Upper lobe of left lung (tissue), 6 donors: ENCODE measurements around the gene BCAS1. TPM values are rescaled to one million over a fixed set of nuclear protein-coding genes. Genes with fewer than 3 reads are reported as not detected.

ENCODE experiments used
- ATAC-seq, 2 donors: fragments of 200-7000 bp; cut with Tn5 transposase; one replicate each; pipeline ENCODE4 v1.9.1; 2022; ENCODE audit warnings: mild to moderate bottlenecking in 2 of 2, moderate library complexity in 2 of 2; ENCODE audit not compliant: low FRiP score in 2 of 2
- DNase-seq, 2 donors: peaks; one replicate each; pipeline ENCODE4 v3.0.0-alpha.2; 2019 to 2020
- H3K27ac ChIP-seq, 4 donors: fragments of 200-600 bp; sonication (generic); one replicate each; pipeline ENCODE4 v1.5.1; 2016 to 2019
- H3K27me3 ChIP-seq, 4 donors: fragments of 200-600 bp; sonication (generic); one replicate each; pipeline ENCODE4 v1.5.1; 2017 to 2019
- H3K36me3 ChIP-seq, 4 donors: fragments of 200-600 bp; sonication (generic); one replicate each; pipeline ENCODE4 v1.5.1; 2016 to 2019
- H3K4me1 ChIP-seq, 4 donors: fragments of 200-600 bp; sonication (generic); one replicate each; pipeline ENCODE4 v1.5.1; 2018 to 2019
- H3K4me3 ChIP-seq, 4 donors: fragments of 200-600 bp; sonication (generic); one replicate each; pipeline ENCODE4 v1.5.1; 2017 to 2019; ENCODE audit warnings: mild to moderate bottlenecking in 2 of 4, moderate library complexity in 1 of 4
- H3K9me3 ChIP-seq, 4 donors: fragments of 200-600 bp; sonication (generic); one replicate each; pipeline ENCODE4 v1.5.1; 2018 to 2019
- EP300 ChIP-seq, 4 donors: sonication (generic); formaldehyde crosslinking; IDR thresholded peaks; one replicate each; pipeline ENCODE4 v1.5.1; 2017; ENCODE audit warnings: antibody characterized with exemption in 4 of 4, control low read depth in 2 of 4
- POLR2A ChIP-seq, 4 donors: fragments of 450-650 bp; IDR thresholded peaks; one replicate each; pipeline ENCODE4 v1.5.1; 2016 to 2017; ENCODE audit warnings: antibody characterized with exemption in 4 of 4, mild to moderate bottlenecking in 2 of 4
- POLR2AphosphoS5 ChIP-seq, 2 donors: sonication (generic); formaldehyde crosslinking; IDR thresholded peaks; one replicate each; pipeline ENCODE4 v1.5.1; 2017; ENCODE audit warnings: antibody characterized with exemption in 2 of 2
- WGBS, 2 donors: methylation state at CpG; one replicate each; pipeline ENCODE4 v1.1.5; 2017 to 2018; 5-methylcytosine and 5-hydroxymethylcytosine counted together
- total RNA-seq, 6 donors: library from RNA; depleted of rRNA in 4 of 6; stranded (reverse); fragments of >200 nt in 4 of 6; gene quantifications; one replicate each; pipeline versions ENCODE4 v1.1.0 to v1.2.1, GENCODE V29; 2016 to 2021
- TF ChIP-seq, protein P1 (sequence below), 6 experiments: fragments of 450-650 bp in 4 of 6; fragments of 200-600 bp in 2 of 6; sonication (generic) in 2 of 6; IDR thresholded peaks; one replicate each; pipeline ENCODE4 v1.5.1; 2016 to 2019; ENCODE audit warnings: antibody characterized with exemption in 6 of 6
- donor health status: DM: no; HTN: no; CAD: no; lungs with moderate emphysema.
- donor health status: DM: no; HTN: yes; CAD: no; lungs with severe emphysema.

BCAS1 gene
- total RNA-seq, 6 donors from 2014 or later = 0.74 to 11.2 (median 1.3) TPM

- Histone ChIP-seq H3K4me3 (no peak overlapping the region), H3K36me3 (no peaks in the 10 kb centered on the region), H3K27ac (no peak overlapping the region), H3K4me1 (peaks cover 0 to 2% (median 0%) of the 10 kb centered on the region in 4 donors), H3K9me3 (no peaks in the 10 kb centered on the region), H3K27me3 (no peaks in the 10 kb centered on the region)
- WGBS, 2 donors = 78 to 79% methylated on average over 3 of the region's 3 CpGs
- no peak for ATAC-seq
- DNase-seq = no peak
- no peak for TF ChIP-seq EP300 (IDR thresholded peaks at IDR 0.05)
- TF ChIP-seq, protein P1, sequence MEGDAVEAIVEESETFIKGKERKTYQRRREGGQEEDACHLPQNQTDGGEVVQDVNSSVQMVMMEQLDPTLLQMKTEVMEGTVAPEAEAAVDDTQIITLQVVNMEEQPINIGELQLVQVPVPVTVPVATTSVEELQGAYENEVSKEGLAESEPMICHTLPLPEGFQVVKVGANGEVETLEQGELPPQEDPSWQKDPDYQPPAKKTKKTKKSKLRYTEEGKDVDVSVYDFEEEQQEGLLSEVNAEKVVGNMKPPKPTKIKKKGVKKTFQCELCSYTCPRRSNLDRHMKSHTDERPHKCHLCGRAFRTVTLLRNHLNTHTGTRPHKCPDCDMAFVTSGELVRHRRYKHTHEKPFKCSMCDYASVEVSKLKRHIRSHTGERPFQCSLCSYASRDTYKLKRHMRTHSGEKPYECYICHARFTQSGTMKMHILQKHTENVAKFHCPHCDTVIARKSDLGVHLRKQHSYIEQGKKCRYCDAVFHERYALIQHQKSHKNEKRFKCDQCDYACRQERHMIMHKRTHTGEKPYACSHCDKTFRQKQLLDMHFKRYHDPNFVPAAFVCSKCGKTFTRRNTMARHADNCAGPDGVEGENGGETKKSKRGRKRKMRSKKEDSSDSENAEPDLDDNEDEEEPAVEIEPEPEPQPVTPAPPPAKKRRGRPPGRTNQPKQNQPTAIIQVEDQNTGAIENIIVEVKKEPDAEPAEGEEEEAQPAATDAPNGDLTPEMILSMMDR (IDR thresholded peaks at IDR 0.05) = no peak
- TF ChIP-seq POLR2AphosphoS5 (IDR thresholded peaks at IDR 0.05) = no peak
- TF ChIP-seq POLR2A (IDR thresholded peaks at IDR 0.05) = no peak
Observed at GRCh38 chr20:54040531-54040930, 29.9 kb downstream of the BCAS1 start.

GRCh38 chr20:54038961-54039360 is 31.4 kb downstream of the BCAS1 start:
- 63 to 73% methylated on average over 5 of the region's 5 CpGs for WGBS, 2 donors
- TF ChIP-seq POLR2AphosphoS5 (IDR thresholded peaks at IDR 0.05) (no peak), POLR2A (IDR thresholded peaks at IDR 0.05) (no peak), EP300 (IDR thresholded peaks at IDR 0.05) (no peak)
- TF ChIP-seq, protein P1 (IDR thresholded peaks at IDR 0.05) = no peak
- Histone ChIP-seq H3K4me3 (no peak overlapping the region), H3K36me3 (no peaks in the 10 kb centered on the region), H3K27me3 (no peaks in the 10 kb centered on the region), H3K9me3 (no peaks in the 10 kb centered on the region), H3K4me1 (no peaks in the 10 kb centered on the region), H3K27ac (no peak overlapping the region)
- ATAC-seq (no peak), DNase-seq (no peak)

DNA sequence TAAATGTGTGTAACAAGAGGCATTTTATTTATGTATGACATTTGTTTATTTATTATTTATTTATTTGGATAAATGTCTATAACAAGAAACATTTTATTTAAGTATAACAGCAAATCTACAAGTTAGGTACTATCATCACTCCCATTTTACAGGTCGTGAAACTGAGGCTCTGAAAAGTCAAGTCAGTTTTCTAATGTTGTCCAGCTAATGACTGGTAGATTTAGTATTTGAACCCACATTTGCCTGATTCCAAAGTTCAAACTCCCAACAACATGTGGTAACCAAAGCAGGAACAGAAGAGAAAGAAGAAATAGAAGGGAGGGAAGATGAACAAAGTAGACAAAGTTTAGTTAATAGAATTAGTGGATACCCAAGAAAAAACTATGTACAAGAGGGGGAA is 32.9 kb downstream of the BCAS1 start:
- Histone ChIP-seq H3K9me3 (no peaks in the 10 kb centered on the region), H3K4me1 (no peaks in the 10 kb centered on the region), H3K27me3 (no peaks in the 10 kb centered on the region), H3K27ac (no peak overlapping the region), H3K36me3 (no peaks in the 10 kb centered on the region), H3K4me3 (no peak overlapping the region)
- 0 to 94% methylated on average over 1 of the region's 1 CpG for WGBS, 2 donors
- ATAC-seq (no peak), DNase-seq (no peak)
- no peak for TF ChIP-seq POLR2A (IDR thresholded peaks at IDR 0.05)
- no peak for TF ChIP-seq EP300 (IDR thresholded peaks at IDR 0.05)

DNA sequence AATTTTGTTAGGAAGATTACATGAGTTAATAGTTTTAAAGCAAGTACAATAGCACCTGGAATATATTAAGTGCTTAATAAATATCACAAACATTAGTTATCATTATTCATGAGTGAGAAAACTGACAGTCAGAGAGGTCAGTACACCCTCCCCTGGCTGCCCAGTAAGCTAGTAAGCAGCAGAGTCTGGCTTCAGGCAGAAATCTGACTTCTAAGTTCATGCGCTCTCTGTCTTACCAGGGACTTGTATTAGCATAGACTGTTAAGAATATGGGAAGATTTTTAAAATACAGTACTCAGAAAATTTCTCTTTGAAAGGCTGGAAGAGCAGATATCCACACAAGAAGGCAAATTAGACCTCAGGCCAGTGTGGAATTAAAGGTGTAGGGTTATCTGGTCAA is 40.8 kb downstream of the BCAS1 start:
- Histone ChIP-seq H3K9me3 (no peaks in the 10 kb centered on the region), H3K27me3 (no peaks in the 10 kb centered on the region), H3K4me1 (no peaks in the 10 kb centered on the region), H3K36me3 (no peaks in the 10 kb centered on the region), H3K4me3 (no peak overlapping the region), H3K27ac (no peak overlapping the region)
- no peak for DNase-seq
- no peak for ATAC-seq
- 96 to 100% methylated on average over 1 of the region's 1 CpG for WGBS, 2 donors
- TF ChIP-seq POLR2AphosphoS5 (IDR thresholded peaks at IDR 0.05) = no peak
- TF ChIP-seq POLR2A (IDR thresholded peaks at IDR 0.05) = no peak
- TF ChIP-seq EP300 (IDR thresholded peaks at IDR 0.05) = no peak
- TF ChIP-seq, protein P1 (IDR thresholded peaks at IDR 0.05) = no peak

DNA sequence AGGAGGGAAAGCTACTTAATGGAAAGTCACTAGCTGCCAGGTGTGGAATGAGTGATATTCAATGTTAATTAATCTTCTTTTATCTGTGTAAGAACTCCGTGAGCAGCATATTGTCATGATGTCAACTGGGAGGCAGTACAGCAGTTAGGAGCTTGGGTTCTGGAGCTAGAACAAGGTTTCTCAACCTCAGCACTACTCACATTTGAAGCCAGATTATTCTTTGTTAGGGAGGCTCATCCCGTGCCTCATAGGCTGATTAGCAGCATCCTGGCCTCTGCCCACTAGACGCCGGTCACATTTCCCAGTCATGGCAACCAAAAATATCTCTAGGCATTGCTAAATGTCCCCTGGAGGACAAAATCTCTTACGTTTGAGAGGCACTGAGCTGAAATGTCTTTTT is 41.2 kb downstream of the BCAS1 start:
- Histone ChIP-seq H3K4me1 (no peaks in the 10 kb centered on the region), H3K9me3 (no peaks in the 10 kb centered on the region), H3K36me3 (no peaks in the 10 kb centered on the region), H3K27ac (no peak overlapping the region), H3K4me3 (no peak overlapping the region), H3K27me3 (no peaks in the 10 kb centered on the region)
- TF ChIP-seq, protein P1 (IDR thresholded peaks at IDR 0.05) = no peak
- TF ChIP-seq EP300 (IDR thresholded peaks at IDR 0.05) (no peak), POLR2AphosphoS5 (IDR thresholded peaks at IDR 0.05) (no peak), POLR2A (IDR thresholded peaks at IDR 0.05) (no peak)
- WGBS, 2 donors = 63 to 70% methylated on average over 5 of the region's 5 CpGs
- DNase-seq (no peak), ATAC-seq (peak in 1 of 2 donors; percentile 71)
